NCI-H774 (cell line): Measurements from ENCODE around the gene CPNE1.

Experiments used
- DNase-seq: peaks from one replicate; lab custom pipeline; 2025; lab: John Stamatoyannopoulos, UW

CPNE1 gene

GRCh38 chr20:35600176-35600992 lies 64.3 kb downstream of the CPNE1 start:
- DNase-seq, result no peak

DNA sequence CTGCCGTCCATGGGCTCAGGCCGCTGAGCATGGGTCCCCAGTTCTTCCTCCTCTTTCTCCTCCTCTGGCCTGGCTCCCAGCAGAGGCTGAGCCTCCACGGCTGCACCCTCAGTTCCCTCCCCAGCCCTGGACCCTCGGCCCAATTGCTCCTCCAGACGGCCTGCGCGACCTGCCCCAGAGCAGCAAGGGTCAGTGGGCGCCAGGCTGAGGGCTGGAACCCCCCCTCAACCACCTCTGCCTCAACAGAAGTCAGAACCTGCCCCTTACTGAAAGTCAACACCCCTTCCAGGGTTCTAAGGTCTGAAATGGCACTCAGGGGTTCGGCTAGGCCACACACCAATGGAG lies 65.0 kb downstream of the CPNE1 start:
- no peak for DNase-seq

- no peak for DNase-seq
Measured at GRCh38 chr20:35598899-35599775, 65.6 kb downstream of the CPNE1 start.

- DNase-seq, result no peak
Measured at GRCh38 chr20:35598476-35598875, 66.2 kb downstream of the CPNE1 start.

GRCh38 chr20:35597186-35597585 lies 67.5 kb downstream of the CPNE1 start:
- no peak for DNase-seq

DNA sequence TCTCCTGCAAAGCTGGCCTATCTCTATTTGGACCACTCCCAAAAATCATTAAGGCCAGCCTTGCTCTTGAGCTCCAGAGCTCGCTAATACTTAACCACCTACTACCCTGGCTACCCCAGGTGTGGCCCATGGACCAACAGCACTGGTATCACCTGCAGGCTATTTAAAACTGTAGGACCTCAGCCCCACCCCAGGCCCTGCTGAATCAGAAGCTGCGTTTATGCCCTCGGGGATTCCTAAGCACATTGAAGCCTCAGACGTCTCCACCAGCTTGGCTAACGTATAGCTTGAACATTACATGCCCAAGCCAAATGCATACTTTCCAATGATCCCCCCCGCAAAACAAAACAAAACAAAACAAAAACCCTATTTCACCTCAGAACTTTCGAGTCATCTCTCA lies 68.8 kb downstream of the CPNE1 start:
- no peak for DNase-seq

- no peak for DNase-seq
Measured at GRCh38 chr20:35595456-35595855, 69.2 kb downstream of the CPNE1 start.

DNA sequence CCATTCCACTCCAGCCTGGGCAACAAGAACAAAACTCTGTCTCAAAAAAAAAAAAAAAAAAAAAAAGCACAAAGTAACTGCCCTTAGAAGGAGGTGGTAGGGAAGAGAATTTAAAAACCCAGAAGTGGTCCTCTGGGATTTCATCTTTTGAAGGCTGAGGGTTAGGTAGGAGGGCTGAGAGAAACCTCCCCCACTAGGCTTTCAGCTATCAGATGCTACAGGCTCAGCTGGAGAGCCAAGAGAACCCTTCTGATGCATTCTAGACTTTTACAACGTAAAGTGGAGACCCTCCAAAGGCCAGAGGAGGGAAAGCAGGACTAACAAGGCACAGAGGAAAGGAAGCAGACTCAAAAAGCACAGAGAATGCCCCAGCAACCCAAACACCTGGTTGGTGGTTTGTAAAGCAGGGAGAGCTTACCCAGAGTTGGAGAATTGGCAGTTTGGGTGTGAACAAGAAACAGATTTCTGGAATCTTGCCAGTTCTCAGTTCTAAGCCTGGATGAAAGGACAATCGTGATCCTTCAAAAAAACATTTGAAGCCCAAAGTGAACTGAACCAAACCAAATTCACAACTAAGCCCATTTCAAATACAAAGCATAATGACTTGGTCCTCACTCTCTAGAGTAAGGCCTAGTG lies 72.2 kb downstream of the CPNE1 start:
- no peak for DNase-seq

- DNase-seq, result no peak
Measured at GRCh38 chr20:35588397-35588796, 76.3 kb downstream of the CPNE1 start.

DNA sequence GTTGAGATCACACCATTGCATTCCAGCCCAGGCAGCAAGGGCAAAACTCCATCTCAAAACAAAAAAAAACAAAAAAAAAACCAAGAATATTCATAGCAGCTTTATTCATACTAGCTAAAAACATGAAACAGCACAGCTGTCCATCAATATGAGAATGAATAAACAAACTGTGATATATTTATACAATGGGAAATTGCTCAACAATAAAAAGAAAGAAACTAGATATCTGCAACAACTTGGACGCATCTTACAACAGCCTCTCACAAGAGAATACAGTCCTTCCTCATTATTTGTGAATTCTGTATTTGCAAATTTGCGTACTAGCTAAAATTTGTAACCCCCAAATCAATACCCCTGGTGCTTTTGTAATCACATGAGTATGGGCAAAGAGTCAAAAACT lies 77.3 kb downstream of the CPNE1 start:
- DNase-seq, result no peak

DNA sequence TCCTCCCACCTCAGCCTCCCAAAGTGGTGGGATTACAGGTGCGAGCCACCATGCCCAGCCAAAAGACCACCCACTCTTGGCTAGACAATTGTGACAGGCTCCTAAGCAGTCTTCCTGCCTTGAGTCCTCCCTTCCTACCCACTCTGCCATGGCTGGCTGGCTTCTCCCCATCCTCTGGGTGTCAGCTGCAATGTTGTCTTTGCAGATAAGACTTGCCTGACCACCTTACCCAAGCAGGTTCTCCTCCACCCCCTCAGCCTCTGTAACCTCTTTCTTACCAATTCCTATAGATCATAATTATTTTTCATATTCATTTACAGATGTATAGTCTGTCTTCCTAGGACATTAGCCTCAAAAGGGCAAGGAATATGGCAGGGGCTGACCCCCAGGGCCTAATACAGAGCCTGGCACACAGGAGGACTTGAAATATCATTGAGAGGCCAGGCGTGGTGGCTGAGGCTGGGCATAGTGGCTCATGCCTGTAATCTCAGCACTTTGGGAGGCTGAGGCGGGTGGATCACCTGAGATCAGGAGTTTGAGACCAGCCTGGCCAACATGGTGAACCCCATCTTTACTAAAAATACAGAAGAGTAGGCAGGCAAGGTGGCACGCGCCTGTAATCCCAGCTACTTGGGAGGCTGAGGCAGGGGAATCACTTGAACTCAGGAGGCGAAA lies 77.8 kb downstream of the CPNE1 start:
- DNase-seq, result no peak

- no peak for DNase-seq
Measured at GRCh38 chr20:35583636-35584560, 80.8 kb downstream of the CPNE1 start.

DNA sequence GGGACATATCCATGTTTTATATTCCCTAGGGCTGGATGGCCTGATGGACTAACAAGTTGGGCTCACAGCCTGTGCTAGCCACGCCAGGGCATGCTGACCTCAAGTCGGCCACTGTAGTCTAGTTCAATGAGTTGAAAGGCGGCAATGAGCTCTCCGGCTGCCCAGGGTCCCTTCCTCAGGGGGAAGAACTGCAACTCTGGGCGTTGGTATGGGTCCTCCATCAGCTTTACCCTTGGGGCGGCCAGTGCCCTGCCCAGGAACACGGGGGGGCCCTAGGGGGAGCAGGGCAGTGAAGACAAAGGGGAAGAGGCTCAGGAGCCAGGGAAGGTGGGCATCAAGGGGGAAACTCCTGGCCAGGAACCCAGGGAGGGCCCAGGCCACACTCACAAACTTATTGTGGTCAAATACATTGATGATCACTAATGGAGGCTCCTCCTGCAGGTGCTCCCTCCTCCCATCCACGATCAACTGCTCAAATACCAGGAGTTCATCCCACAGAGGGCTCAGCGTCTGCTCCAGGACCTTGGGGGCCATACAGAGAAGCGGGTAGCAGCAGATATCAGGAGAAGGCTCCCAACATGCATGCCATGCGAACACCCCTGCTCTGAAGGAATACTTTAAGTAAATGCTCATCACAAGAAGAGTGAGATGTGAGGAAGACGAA lies 81.8 kb downstream of the CPNE1 start:
- no peak for DNase-seq

- DNase-seq, result no peak
Measured at GRCh38 chr20:35582131-35582530, 82.6 kb downstream of the CPNE1 start.

DNA sequence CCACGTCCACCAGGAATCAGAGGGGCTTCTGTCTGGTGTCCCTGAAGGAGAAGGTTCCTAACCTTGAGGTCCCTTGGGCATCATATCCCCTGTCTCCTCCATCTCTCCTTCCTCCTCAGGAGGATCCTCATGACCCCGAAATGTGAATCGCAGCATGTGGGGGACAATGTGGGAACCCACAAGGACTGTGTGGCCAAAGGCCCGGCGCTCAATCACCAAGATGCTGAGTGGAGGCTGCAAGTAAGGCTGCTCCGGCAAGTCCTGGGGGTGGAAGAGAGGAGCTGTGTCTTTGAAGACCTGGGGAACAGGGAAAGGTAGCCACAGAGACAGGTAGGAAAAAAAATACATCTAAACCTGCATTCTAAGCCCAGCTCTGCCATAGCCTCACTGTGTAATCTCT lies 85.5 kb downstream of the CPNE1 start:
- DNase-seq, result no peak

DNA sequence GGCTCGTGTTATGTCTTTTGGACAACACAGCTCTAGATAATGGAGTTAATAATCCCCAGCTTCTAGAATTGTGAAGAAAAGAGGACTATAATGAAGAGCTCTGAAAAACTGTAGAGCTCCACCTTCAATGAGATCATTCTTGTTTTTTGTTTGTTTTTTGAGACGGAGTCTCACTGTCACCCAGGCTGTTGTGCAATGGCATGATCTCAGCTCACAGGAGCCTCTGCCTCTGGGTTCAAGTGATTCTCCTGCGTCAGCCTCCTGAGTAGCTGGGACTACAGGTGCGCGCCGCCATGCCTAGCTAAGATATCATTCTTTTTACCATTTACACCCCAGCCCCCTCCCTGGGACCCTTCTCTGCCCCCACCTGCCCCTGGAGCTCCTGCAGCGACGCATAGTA lies 86.2 kb downstream of the CPNE1 start:
- DNase-seq, result no peak

DNA sequence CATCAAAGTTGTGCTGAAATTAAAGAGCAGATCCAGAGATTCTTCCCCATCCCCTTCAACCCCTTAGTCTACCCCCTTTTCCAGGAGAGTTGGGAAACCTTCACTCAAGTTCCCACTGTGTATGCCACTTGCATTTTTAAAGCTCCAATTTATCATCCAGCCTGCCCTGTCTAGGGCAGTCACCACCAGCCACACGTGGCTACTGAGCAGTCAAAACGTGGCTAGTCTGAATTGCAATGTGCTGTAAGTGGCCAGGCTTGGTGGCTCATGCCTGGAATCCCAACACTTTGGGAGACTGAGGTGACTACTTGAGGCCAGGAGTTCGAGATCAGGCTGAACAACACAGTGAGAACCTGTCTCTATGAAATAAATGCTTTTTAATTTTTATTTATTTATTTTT lies 87.9 kb downstream of the CPNE1 start:
- DNase-seq, result no peak
